HepG2 (cell line): ENCODE results near the gene BABAM2. TPM values are rescaled to one million over a fixed set of nuclear protein-coding genes. Genes with fewer than 3 reads are reported as not detected.

Experiments used
- ATAC-seq: fragments of 200-7000 bp; cut with Tn5 transposase; 3 replicates; pipeline ENCODE4 v1.9.1; 2020; ENCODE audit warnings: mild to moderate bottlenecking, moderate library complexity
- BruUV-seq: library from RNA; stranded (reverse); fragments of 400-500 nt; replicated peaks from 2 replicates; lab custom pipeline; 2021; lab: Mats Ljungman, UMichigan
- CTCF ChIA-PET: fragments of 300-600 bp; formaldehyde crosslinking; extraction: SDS; loops from one replicate; lab custom pipeline; 2021; ENCODE audit warnings: low total read pairs, inconsistent platforms, low intra/inter-chr PET ratio; lab: Yijun Ruan, JAX
- POLR2A ChIA-PET: fragments of 350-600 bp; sonication (Branson Sonifier 250); formaldehyde crosslinking; loops from one replicate; lab custom pipeline; 2020; ENCODE audit warnings: antibody characterized with exemption, inconsistent platforms; lab: Yijun Ruan, JAX
- DNase-seq: peaks from one replicate; pipeline ENCODE4 v3.0.0-alpha.2; 2015; ENCODE audit warnings: low spot score
- FAIRE-seq: peaks from 3 replicates; lab custom pipeline; 2011; peaks lifted over from hg19 to GRCh38; lab: Jason Lieb, UNC
- H2AFZ ChIP-seq: one replicate; pipeline ENCODE4 v1.6.1; 2011; ENCODE audit warnings: low read length, inconsistent platforms
- H3K27ac ChIP-seq: fragments of 300-600 bp; 3 replicates; pipeline ENCODE4 v1.8.0; 2011; ENCODE audit warnings: mixed run types, mild to moderate bottlenecking, mixed read lengths, low read length, inconsistent platforms; ENCODE audit not compliant: insufficient read depth; ENCODE audit errors: extremely low read length
- H3K27me3 ChIP-seq, 2 experiments: fragments of 200-600 bp in 1 of 2; 2 replicates in 1 of 2; 3 replicates in 1 of 2; pipeline versions ENCODE4 v1.6.0 to v1.8.0; 2011; ENCODE audit warnings: low read length in 2 of 2, mild to moderate bottlenecking in 2 of 2, moderate library complexity in 2 of 2, inconsistent platforms in 1 of 2; ENCODE audit not compliant: insufficient read depth in 2 of 2, control insufficient read depth in 1 of 2
- H3K36me3 ChIP-seq, 2 experiments: fragments of 200-600 bp in 1 of 2; replicated peaks in 1 of 2; 2 replicates in 1 of 2; 3 replicates in 1 of 2; pipeline versions ENCODE4 v1.5.1 to v1.8.0; 2011; ENCODE audit warnings: low read length in 2 of 2, inconsistent platforms in 1 of 2; ENCODE audit not compliant: insufficient read depth in 2 of 2, control insufficient read depth in 1 of 2
- H3K4me1 ChIP-seq: 2 replicates; pipeline ENCODE4 v1.5.1; 2012; ENCODE audit warnings: low read length, inconsistent platforms; ENCODE audit not compliant: insufficient read depth
- H3K4me2 ChIP-seq: 2 replicates; pipeline ENCODE4 v1.6.0; 2011; ENCODE audit warnings: low read depth, low read length, inconsistent platforms
- H3K4me3 ChIP-seq, 3 experiments: fragments of 200-600 bp in 1 of 3; sonication (generic), shearing (Covaris generic) in 1 of 3; replicated peaks in 1 of 3; 2 replicates each; pipeline ENCODE4 v1.5.1; 2011 to 2016; ENCODE audit warnings: low read length in 3 of 3, inconsistent platforms in 2 of 3, low read depth in 2 of 3, mild to moderate bottlenecking in 2 of 3, control low read depth in 1 of 3, mixed read lengths in 1 of 3; ENCODE audit not compliant: insufficient read depth in 1 of 3
- H3K79me2 ChIP-seq: one replicate; pipeline ENCODE4 v1.6.1; 2011; ENCODE audit warnings: low read length, inconsistent platforms; ENCODE audit not compliant: insufficient read depth
- H3K9ac ChIP-seq: 2 replicates; pipeline ENCODE4 v1.6.0; 2011; ENCODE audit warnings: mild to moderate bottlenecking, low read depth, low read length, inconsistent platforms; ENCODE audit not compliant: insufficient read depth
- H3K9me3 ChIP-seq: 2 replicates; pipeline ENCODE4 v1.5.1; 2012; ENCODE audit warnings: mild to moderate bottlenecking, low read length
- H4K20me1 ChIP-seq: 2 replicates; pipeline ENCODE4 v1.6.0; 2011; ENCODE audit warnings: inconsistent platforms, mild to moderate bottlenecking, low read length, moderate library complexity; ENCODE audit not compliant: insufficient read depth
- MIER2 ChIP-seq: IDR thresholded peaks from 2 replicates; pipeline ENCODE4 v1.6.1; 2016; ENCODE audit warnings: missing biosample characterization, missing genetic modification reagents
- RELA ChIP-seq: sonication (generic); formaldehyde crosslinking; IDR thresholded peaks from 2 replicates; pipeline ENCODE4 v1.4.0; 2020; ENCODE audit warnings: missing genetic modification reagents
- ZNF382 ChIP-seq: sonication (generic); formaldehyde crosslinking; IDR thresholded peaks from 2 replicates; pipeline ENCODE4 v1.5.0; 2020; ENCODE audit warnings: missing genetic modification reagents, mild to moderate bottlenecking, borderline replicate concordance
- ZNF546 ChIP-seq: sonication (generic); formaldehyde crosslinking; conservative IDR thresholded peaks from 2 replicates; pipeline ENCODE4 v1.8.1; 2023; ENCODE audit warnings: mild to moderate bottlenecking, missing genetic modification reagents
- ZNF589 ChIP-seq: sonication (generic); formaldehyde crosslinking; conservative IDR thresholded peaks from 2 replicates; pipeline ENCODE4 v1.8.0; 2022; ENCODE audit warnings: mild to moderate bottlenecking, moderate library complexity, missing genetic modification reagents
- WGBS: methylation state at CpG from one replicate; pipeline ENCODE4 v1.1.6; 2017; ENCODE audit warnings: low lambda C conversion rate; 5-methylcytosine and 5-hydroxymethylcytosine counted together
- in situ Hi-C: cut with HindIII; loops from 2 replicates; pipeline ENCODE4 v1.10.0; 2017; ENCODE audit warnings: low pct_unique_long_range_greater_than_20kb; ENCODE audit not compliant: extremely low pct_ligation_motif_present
- intact Hi-C: fragments of 100-400 bp; cut with micrococcal nuclease; formaldehyde crosslinking; loops from one replicate; pipeline ENCODE4 v1.10.0; 2022; ENCODE audit not compliant: unreplicated experiment
- polyA plus RNA-seq, 8 experiments: library from polyadenylated mRNA; depleted of rRNA in 3 of 8; stranded (reverse) in 7 of 8; unstranded in 1 of 8; fragments of >200 nt; fragmentation: Illumina TruSeq in 4 of 8; extraction: Trizol in 4 of 8; gene quantifications; 2 replicates each; pipeline versions ENCODE4 v1.2.1 to v1.2.3, GENCODE V29; 2011 to 2016; ENCODE audit warnings: low read depth in 4 of 8, missing spikeins in 1 of 8, mixed read lengths in 1 of 8; ENCODE audit not compliant: insufficient read depth in 1 of 8
- total RNA-seq, 5 experiments: library from RNA; depleted of rRNA; stranded (reverse); fragments of >200 nt; fragmentation: Illumina TruSeq; extraction: Trizol; gene quantifications; 2 replicates each; pipeline ENCODE4 v1.2.3, GENCODE V29; 2016; ENCODE audit warnings: low read depth in 1 of 5
- TF ChIP-seq, protein P1 (sequence below): sonication (generic); formaldehyde crosslinking; IDR thresholded peaks from 2 replicates; pipeline ENCODE4 v1.4.0; 2020; ENCODE audit warnings: missing genetic modification reagents, borderline replicate concordance
- TF ChIP-seq, protein P2 (sequence below): sonication (generic); formaldehyde crosslinking; IDR thresholded peaks from 2 replicates; pipeline ENCODE4 v1.4.0; 2020; ENCODE audit warnings: missing genetic modification reagents
- TF ChIP-seq, protein P3 (sequence below): sonication (generic); formaldehyde crosslinking; IDR thresholded peaks from 2 replicates; pipeline ENCODE4 v1.8.0; 2022; ENCODE audit warnings: mild to moderate bottlenecking, missing genetic modification reagents, moderate library complexity
- TF ChIP-seq, protein P4 (sequence below): fragments of 450-650 bp; IDR thresholded peaks from 2 replicates; pipeline ENCODE4 v1.6.1; 2016

BABAM2 gene
- total and polyA plus RNA-seq, 2 of the 13 experiments (the other 11 are each of a cell fraction or from before 2014, with no cell fraction given) = 24.9 to 28.0 TPM

DNA sequence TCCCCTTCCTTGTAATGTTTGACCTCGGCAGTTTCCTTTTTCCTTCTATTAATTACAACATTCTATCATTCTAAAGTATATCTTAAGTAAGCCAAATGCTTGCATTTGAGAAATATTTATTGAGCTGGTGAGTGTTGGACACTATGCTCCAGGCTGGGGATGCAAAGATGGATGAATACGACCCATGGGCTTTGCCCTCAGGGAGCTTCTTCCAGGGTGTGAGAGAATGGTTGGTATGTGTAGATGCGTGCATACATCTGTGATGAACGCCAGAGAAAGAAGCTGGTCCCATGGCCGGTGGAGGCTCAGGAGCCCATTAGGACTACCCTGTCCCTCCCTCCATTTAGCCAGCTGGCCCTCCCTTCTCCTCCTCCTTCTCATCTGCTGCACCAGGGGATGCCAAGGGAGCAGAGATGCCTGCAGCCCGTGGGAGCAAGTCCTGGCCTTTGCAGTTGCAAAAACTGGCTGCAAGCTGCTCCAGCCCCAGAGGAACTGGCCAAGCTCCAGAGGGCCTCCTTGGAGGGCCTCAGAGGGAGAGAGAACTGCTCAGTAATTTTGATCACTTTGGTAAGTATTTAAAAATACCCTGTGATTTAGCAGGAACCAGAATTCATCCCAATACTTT lies 436.5 kb downstream of the BABAM2 start:
- no peaks in the 10 kb centered on the region for H3K27me3 ChIP-seq
- H3K9me3 ChIP-seq = no peaks in the 10 kb centered on the region
- CTCF ChIA-PET = no interaction called here
- no peak overlapping the region for H2AFZ ChIP-seq
- ATAC-seq (no peak), FAIRE-seq (no peak), DNase-seq (no peak)
- no peaks in the 10 kb centered on the region for H4K20me1 ChIP-seq
- BruUV-seq = no TSS peak
- WGBS = 96% methylated on average over 6 of the region's 6 CpGs
- intact Hi-C loops (no loop called here), in situ Hi-C loops (no loop called here)
- no peaks in the 10 kb centered on the region for H3K4me1 ChIP-seq
- H3K9ac ChIP-seq = no peak overlapping the region
- H3K4me3 ChIP-seq = no peak overlapping the region
- H3K79me2 ChIP-seq = no peaks in the 10 kb centered on the region
- no peak overlapping the region for H3K4me2 ChIP-seq
- no peak overlapping the region for H3K27ac ChIP-seq
- POLR2A ChIA-PET = no interaction called here
- TF ChIP-seq, protein P1, sequence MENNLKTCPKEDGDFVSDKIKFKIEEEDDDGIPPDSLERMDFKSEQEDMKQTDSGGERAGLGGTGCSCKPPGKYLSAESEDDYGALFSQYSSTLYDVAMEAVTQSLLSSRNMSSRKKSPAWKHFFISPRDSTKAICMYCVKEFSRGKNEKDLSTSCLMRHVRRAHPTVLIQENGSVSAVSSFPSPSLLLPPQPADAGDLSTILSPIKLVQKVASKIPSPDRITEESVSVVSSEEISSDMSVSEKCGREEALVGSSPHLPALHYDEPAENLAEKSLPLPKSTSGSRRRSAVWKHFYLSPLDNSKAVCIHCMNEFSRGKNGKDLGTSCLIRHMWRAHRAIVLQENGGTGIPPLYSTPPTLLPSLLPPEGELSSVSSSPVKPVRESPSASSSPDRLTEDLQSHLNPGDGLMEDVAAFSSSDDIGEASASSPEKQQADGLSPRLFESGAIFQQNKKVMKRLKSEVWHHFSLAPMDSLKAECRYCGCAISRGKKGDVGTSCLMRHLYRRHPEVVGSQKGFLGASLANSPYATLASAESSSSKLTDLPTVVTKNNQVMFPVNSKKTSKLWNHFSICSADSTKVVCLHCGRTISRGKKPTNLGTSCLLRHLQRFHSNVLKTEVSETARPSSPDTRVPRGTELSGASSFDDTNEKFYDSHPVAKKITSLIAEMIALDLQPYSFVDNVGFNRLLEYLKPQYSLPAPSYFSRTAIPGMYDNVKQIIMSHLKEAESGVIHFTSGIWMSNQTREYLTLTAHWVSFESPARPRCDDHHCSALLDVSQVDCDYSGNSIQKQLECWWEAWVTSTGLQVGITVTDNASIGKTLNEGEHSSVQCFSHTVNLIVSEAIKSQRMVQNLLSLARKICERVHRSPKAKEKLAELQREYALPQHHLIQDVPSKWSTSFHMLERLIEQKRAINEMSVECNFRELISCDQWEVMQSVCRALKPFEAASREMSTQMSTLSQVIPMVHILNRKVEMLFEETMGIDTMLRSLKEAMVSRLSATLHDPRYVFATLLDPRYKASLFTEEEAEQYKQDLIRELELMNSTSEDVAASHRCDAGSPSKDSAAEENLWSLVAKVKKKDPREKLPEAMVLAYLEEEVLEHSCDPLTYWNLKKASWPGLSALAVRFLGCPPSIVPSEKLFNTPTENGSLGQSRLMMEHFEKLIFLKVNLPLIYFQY = no peak
- TF ChIP-seq ZNF589 (CRISPR knock-in tag) = no peak
- TF ChIP-seq, protein P2, sequence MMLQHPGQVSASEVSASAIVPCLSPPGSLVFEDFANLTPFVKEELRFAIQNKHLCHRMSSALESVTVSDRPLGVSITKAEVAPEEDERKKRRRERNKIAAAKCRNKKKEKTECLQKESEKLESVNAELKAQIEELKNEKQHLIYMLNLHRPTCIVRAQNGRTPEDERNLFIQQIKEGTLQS (CRISPR knock-in tag) = no peak
- no peaks in the 10 kb centered on the region for H3K36me3 ChIP-seq

DNA sequence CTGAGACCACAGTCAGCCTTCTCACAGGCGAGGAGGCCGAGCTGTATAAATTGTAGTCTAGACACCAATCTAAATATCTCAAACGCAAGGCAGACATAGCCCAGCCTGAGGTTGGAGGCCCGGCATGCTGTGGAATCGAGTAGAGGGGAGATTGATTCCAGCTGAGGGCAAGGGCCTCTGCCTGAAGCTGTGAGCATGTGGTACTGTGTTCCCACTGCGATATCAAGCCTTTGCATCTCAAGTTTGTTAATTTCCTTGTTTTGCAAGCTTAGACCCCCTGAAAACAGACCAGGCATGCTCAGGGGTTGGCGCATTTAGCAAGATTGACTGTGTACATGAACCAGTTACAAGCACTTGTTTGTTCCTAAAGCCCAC lies 437.0 kb downstream of the BABAM2 start:
- in situ Hi-C loops (no loop called here), intact Hi-C loops (no loop called here)
- Histone ChIP-seq H2AFZ (no peak overlapping the region), H3K27me3 (no peaks in the 10 kb centered on the region), H3K79me2 (no peaks in the 10 kb centered on the region), H3K4me2 (no peak overlapping the region), H3K4me1 (no peaks in the 10 kb centered on the region), H3K9me3 (no peaks in the 10 kb centered on the region), H3K27ac (no peak overlapping the region), H4K20me1 (no peaks in the 10 kb centered on the region), H3K9ac (no peak overlapping the region), H3K4me3 (no peak overlapping the region), H3K36me3 (no peaks in the 10 kb centered on the region)
- FAIRE-seq (no peak), ATAC-seq (no peak), DNase-seq (no peak)
- ChIA-PET POLR2A (no interaction called here), CTCF (no interaction called here)
- 100% methylated on average over 7 of the region's 7 CpGs for WGBS
- no TSS peak for BruUV-seq
- TF ChIP-seq RELA (CRISPR knock-in tag) = no peak
- TF ChIP-seq, protein P3, sequence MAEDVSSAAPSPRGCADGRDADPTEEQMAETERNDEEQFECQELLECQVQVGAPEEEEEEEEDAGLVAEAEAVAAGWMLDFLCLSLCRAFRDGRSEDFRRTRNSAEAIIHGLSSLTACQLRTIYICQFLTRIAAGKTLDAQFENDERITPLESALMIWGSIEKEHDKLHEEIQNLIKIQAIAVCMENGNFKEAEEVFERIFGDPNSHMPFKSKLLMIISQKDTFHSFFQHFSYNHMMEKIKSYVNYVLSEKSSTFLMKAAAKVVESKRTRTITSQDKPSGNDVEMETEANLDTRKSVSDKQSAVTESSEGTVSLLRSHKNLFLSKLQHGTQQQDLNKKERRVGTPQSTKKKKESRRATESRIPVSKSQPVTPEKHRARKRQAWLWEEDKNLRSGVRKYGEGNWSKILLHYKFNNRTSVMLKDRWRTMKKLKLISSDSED = no peak
- TF ChIP-seq, protein P4, sequence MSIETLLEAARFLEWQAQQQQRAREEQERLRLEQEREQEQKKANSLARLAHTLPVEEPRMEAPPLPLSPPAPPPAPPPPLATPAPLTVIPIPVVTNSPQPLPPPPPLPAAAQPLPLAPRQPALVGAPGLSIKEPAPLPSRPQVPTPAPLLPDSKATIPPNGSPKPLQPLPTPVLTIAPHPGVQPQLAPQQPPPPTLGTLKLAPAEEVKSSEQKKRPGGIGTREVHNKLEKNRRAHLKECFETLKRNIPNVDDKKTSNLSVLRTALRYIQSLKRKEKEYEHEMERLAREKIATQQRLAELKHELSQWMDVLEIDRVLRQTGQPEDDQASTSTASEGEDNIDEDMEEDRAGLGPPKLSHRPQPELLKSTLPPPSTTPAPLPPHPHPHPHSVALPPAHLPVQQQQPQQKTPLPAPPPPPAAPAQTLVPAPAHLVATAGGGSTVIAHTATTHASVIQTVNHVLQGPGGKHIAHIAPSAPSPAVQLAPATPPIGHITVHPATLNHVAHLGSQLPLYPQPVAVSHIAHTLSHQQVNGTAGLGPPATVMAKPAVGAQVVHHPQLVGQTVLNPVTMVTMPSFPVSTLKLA = no peak
- no peak for TF ChIP-seq MIER2 (CRISPR knock-in tag)
- TF ChIP-seq ZNF546 (CRISPR knock-in tag) = no peak
- TF ChIP-seq ZNF382 (CRISPR knock-in tag) = no peak
